Stomach (tissue), 9 donors: ENCODE measurements around the gene ST8SIA6. TPM values are rescaled to one million over a fixed set of nuclear protein-coding genes. Genes with fewer than 3 reads are reported as not detected.

Experiments
- DNase-seq, 2 donors: peaks; one replicate each; pipeline versions ENCODE4 v3.0.0 to v3.0.0-alpha.2; 2013 to 2019
- H3K27ac ChIP-seq, 5 donors: fragments of 200-600 bp in 4 of 5; sonication (generic) in 4 of 5; one replicate each; pipeline ENCODE4 v1.5.1; 2013 to 2019; ENCODE audit warnings: mild to moderate bottlenecking in 1 of 5, moderate library complexity in 1 of 5
- H3K27me3 ChIP-seq, 3 donors: fragments of 200-600 bp; sonication (generic); one replicate each; pipeline ENCODE4 v1.5.1; 2017 to 2019; ENCODE audit warnings: mixed run types in 1 of 3
- H3K36me3 ChIP-seq, 4 donors: fragments of 200-600 bp; sonication (generic); 1 replicate in 3 of 4; 2 replicates in 1 of 4; pipeline ENCODE4 v1.5.1; 2016 to 2019
- H3K4me1 ChIP-seq, 4 donors: fragments of 200-600 bp; sonication (generic); one replicate each; pipeline ENCODE4 v1.5.1; 2016 to 2019
- H3K4me3 ChIP-seq, 4 donors: fragments of 200-600 bp; sonication (generic) in 3 of 4; one replicate each; pipeline ENCODE4 v1.5.1; 2016 to 2019; ENCODE audit warnings: mild to moderate bottlenecking in 1 of 4
- H3K9me3 ChIP-seq, 4 donors: fragments of 200-600 bp; sonication (generic); one replicate each; pipeline ENCODE4 v1.5.1; 2016 to 2019
- CTCF ChIP-seq, 7 experiments: fragments of 450-650 bp in 4 of 7; fragments of 200-600 bp in 3 of 7; sonication (generic) in 3 of 7; IDR thresholded peaks; one replicate each; pipeline ENCODE4 v1.5.1; 2016 to 2019; ENCODE audit warnings: antibody characterized with exemption in 7 of 7, control low read depth in 2 of 7, mild to moderate bottlenecking in 1 of 7
- EP300 ChIP-seq: sonication (generic); formaldehyde crosslinking; IDR thresholded peaks from one replicate; pipeline ENCODE4 v1.6.1; 2017; ENCODE audit warnings: antibody characterized with exemption
- POLR2A ChIP-seq, 4 donors: fragments of 450-650 bp; IDR thresholded peaks; one replicate each; pipeline ENCODE4 v1.6.1; 2016; ENCODE audit warnings: antibody characterized with exemption in 4 of 4, control low read depth in 2 of 4, mild to moderate bottlenecking in 1 of 4, moderate library complexity in 1 of 4
- POLR2AphosphoS5 ChIP-seq, 3 donors: sonication (generic); formaldehyde crosslinking; IDR thresholded peaks; one replicate each; pipeline ENCODE4 v1.6.1; 2016; ENCODE audit warnings: antibody characterized with exemption in 3 of 3
- WGBS, 5 donors: extraction: QIAGEN DNeasy Blood & Tissue Kit in 3 of 5; methylation state at CpG; one replicate each; pipeline versions ENCODE4 v1.1.5 to v1.1.7; 2013 to 2018; 5-methylcytosine and 5-hydroxymethylcytosine counted together
- intact Hi-C: fragments of 100-400 bp; cut with DNase I; formaldehyde crosslinking; loops from one replicate; pipeline ENCODE4 v1.15.1; 2023; ENCODE audit warnings: low total_unique reads
- polyA plus RNA-seq, 3 donors: library from polyadenylated mRNA; stranded (reverse); fragments of 200-250 nt; gene quantifications; one replicate each; pipeline ENCODE4 v1.2.3, GENCODE V29; 2013
- total RNA-seq, 5 donors: library from RNA; depleted of rRNA; stranded (reverse); fragments of >200 nt; gene quantifications; one replicate each; pipeline versions ENCODE4 v1.1.0 to v1.2.3, GENCODE V29; 2014 to 2016
- donor health status: healthy with polysubstance abuse.
- donor health status: Bipolar disorder and iron deficiency.
- donor health status: healthy.

Gene ST8SIA6
- total and polyA plus RNA-seq, 8 donors: 0.08 to 3.7 (median 0.19) TPM; not detected in 5

- DNase-seq: no peak
- H3K36me3 ChIP-seq: no peaks in the 10 kb centered on the region
- no peak overlapping the region for H3K4me3 ChIP-seq
- H3K27me3 ChIP-seq: peaks cover 0 to 7% (median 0%) of the 10 kb centered on the region in 3 donors
- no peak for TF ChIP-seq EP300
- TF ChIP-seq POLR2A (IDR thresholded peaks at IDR 0.05): no peak
- no peak for TF ChIP-seq CTCF (IDR thresholded peaks at IDR 0.05)
- no peak for TF ChIP-seq POLR2AphosphoS5 (IDR thresholded peaks at IDR 0.05)
- no peak overlapping the region for H3K27ac ChIP-seq
- WGBS, 5 donors: 24 to 30% (median 26%) methylated on average over 5 of the region's 5 CpGs
- no peaks in the 10 kb centered on the region for H3K4me1 ChIP-seq
- H3K9me3 ChIP-seq: no peaks in the 10 kb centered on the region
- intact Hi-C loops: no loop called here
These were observed 20.4 kb upstream of the ST8SIA6 start for GRCh38 chr10:17474595-17475323.

- Histone ChIP-seq H3K27ac (no peak overlapping the region), H3K9me3 (no peaks in the 10 kb centered on the region), H3K4me3 (no peak overlapping the region), H3K36me3 (no peaks in the 10 kb centered on the region), H3K4me1 (no peaks in the 10 kb centered on the region), H3K27me3 (peaks cover 0 to 7% (median 0%) of the 10 kb centered on the region in 3 donors)
- DNase-seq: no peak
- TF ChIP-seq POLR2AphosphoS5 (IDR thresholded peaks at IDR 0.05) (no peak), EP300 (no peak), POLR2A (IDR thresholded peaks at IDR 0.05) (no peak), CTCF (IDR thresholded peaks at IDR 0.05) (no peak)
- intact Hi-C loops: no loop called here
- WGBS, 5 donors: 58 to 62% (median 60%) methylated on average over 11 of the region's 11 CpGs
These were observed 19.0 kb upstream of the ST8SIA6 start for GRCh38 chr10:17473228-17473950.

GRCh38 chr10:17472481-17473227, 18.3 kb upstream of the ST8SIA6 start:
- no peaks in the 10 kb centered on the region for H3K9me3 ChIP-seq
- WGBS, 5 donors: 69 to 85% (median 81%) methylated on average over 3 of the region's 3 CpGs
- no peak for DNase-seq
- no peak overlapping the region for H3K27ac ChIP-seq
- H3K36me3 ChIP-seq: no peaks in the 10 kb centered on the region
- TF ChIP-seq CTCF (IDR thresholded peaks at IDR 0.05): no peak
- no peak for TF ChIP-seq POLR2AphosphoS5 (IDR thresholded peaks at IDR 0.05)
- TF ChIP-seq POLR2A (IDR thresholded peaks at IDR 0.05): no peak
- TF ChIP-seq EP300: no peak
- H3K4me3 ChIP-seq: no peak overlapping the region
- no peaks in the 10 kb centered on the region for H3K4me1 ChIP-seq
- peaks cover 0 to 7% (median 0%) of the 10 kb centered on the region in 3 donors for H3K27me3 ChIP-seq
- intact Hi-C loops: no loop called here

GRCh38 chr10:17470246-17470645, 15.9 kb upstream of the ST8SIA6 start:
- no peak for DNase-seq
- Histone ChIP-seq H3K4me1 (no peaks in the 10 kb centered on the region), H3K9me3 (no peaks in the 10 kb centered on the region), H3K27me3 (peaks cover 0 to 5% (median 0%) of the 10 kb centered on the region in 3 donors), H3K4me3 (no peak overlapping the region), H3K36me3 (no peaks in the 10 kb centered on the region), H3K27ac (no peak overlapping the region)
- 80 to 89% (median 85%) methylated on average over 5 of the region's 5 CpGs for WGBS, 5 donors
- intact Hi-C loops: no loop called here
- TF ChIP-seq CTCF (IDR thresholded peaks at IDR 0.05) (no peak), POLR2AphosphoS5 (IDR thresholded peaks at IDR 0.05) (no peak), EP300 (no peak), POLR2A (IDR thresholded peaks at IDR 0.05) (no peak)
